Measurements from ENCODE around the gene PABPC3. TPM values are rescaled to one million over a fixed set of nuclear protein-coding genes. Genes with fewer than 3 reads are reported as not detected.

The PABPC3 gene
- total and polyA plus RNA-seq, 2 donors = 0.39 to 0.48 TPM

DNA sequence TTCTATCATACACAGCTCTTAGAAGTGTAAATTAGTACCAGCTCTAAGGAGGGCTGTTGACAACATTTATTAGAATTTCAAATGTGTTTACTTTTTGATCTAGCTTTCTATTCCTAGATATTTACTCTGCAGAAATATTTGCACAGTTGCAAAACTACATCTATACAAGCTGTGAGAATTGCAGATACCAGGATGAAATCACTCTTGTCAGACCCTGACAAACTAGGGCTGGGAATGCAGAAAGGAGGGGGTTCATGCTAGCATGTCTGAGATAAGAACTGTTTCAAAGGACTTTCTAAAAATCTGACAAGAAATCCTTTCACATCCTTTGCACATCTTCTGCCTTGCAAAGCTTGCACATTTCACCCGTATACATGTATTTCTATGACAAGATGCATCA, 11.8 kb upstream of the PABPC3 start:
- no peak overlapping the region for H3K27ac ChIP-seq (ENCODE audit: low read depth)
- H3K4me1 ChIP-seq (ENCODE audit: insufficient read depth) = no peaks in the 10 kb centered on the region
- no peak overlapping the region for H3K4me3 ChIP-seq (ENCODE audit: low read depth, low read length)
- H3K36me3 ChIP-seq (ENCODE audit: insufficient read depth) = no peaks in the 10 kb centered on the region
- no peak for DNase-seq (ENCODE audit: extremely low spot score)
- WGBS = 68% methylated on average over 1 of the region's 1 CpG

DNA sequence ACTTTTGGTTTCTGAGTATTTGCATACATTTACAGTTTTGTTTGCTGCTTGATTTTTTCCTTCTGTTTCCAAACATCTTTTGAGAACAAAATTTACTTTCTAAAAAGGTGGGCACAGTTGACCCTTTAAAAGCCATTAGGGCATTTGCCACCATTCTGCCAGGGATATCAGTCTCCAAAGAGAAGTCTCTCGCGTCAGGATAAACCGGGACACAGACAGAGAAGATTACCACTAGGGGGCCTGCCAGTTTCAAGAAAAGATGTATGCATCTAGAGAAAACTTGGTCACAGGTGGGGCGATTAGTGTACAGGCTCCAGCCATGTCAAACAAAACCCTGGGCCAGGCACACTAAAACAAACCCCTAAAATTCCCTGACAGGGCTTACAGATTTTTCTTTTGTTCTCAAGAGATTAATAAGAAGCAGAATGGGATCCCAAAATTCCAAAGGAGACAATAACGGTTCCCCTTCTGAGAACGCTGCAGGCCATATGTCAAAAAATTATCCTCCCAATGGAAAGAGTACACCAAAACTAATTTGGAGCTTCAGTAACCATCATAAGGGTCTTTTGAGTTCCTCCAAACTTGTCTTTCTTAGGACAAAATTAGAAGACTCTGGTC, 10.7 kb upstream of the PABPC3 start:
- Histone ChIP-seq H3K4me3 (ENCODE audit: low read depth, low read length) (no peak overlapping the region), H3K27ac (ENCODE audit: low read depth) (no peak overlapping the region), H3K36me3 (ENCODE audit: insufficient read depth) (no peaks in the 10 kb centered on the region), H3K4me1 (ENCODE audit: insufficient read depth) (no peaks in the 10 kb centered on the region)
- WGBS = 40% methylated on average over 6 of the region's 6 CpGs
- DNase-seq (ENCODE audit: extremely low spot score) = no peak

DNA sequence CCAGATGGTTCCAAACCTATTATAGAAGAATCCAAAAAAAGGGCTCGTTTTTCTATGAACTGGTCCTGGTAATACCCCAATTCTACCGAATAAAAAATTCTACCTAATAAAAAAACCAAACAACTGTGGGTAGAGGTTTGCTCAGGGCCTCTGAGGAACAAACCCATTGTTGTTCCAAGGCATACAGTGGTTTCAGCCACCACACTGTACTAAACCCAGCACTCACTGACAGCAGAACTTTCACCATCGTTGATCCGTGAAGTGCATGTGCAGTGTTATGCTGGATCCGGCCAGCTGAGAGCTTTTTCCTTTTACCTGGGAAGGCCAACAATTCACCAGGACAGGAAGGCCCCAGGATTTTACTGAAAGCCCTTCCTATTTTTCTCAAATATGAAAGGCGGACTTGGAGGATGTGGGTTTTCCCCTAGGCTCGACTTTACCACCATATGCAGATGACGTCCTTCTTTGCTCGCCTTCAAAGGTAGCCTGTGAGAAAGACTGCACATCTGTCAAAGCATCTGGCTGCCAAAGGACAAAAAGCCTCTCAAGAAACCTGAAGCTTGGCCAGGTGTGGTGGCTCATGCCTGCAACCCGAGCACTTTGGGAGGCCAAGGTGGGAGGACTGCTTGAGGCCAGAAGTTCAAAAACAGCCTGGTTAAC, 7.2 kb upstream of the PABPC3 start:
- H3K4me3 ChIP-seq (ENCODE audit: low read depth, low read length) = no peak overlapping the region
- no peak for DNase-seq (ENCODE audit: extremely low spot score)
- no peaks in the 10 kb centered on the region for H3K36me3 ChIP-seq (ENCODE audit: insufficient read depth)
- 81% methylated on average over 10 of the region's 10 CpGs for WGBS
- no peaks in the 10 kb centered on the region for H3K4me1 ChIP-seq (ENCODE audit: insufficient read depth)
- H3K27ac ChIP-seq (ENCODE audit: low read depth) = no peak overlapping the region

DNA sequence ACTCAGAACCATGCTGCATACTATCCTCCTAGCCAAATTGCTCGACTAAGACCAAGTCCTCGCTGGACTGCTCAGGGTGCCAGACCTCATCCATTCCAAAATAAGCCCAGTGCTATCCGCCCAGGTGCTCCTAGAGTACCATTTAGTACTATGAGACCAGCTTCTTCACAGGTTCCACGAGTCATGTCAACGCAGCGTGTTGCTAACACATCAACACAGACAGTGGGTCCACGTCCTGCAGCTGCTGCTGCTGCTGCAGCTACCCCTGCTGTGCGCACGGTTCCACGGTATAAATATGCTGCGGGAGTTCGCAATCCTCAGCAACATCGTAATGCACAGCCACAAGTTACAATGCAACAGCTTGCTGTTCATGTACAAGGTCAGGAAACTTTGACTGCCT, 1.5 kb downstream of the PABPC3 start:
- DNase-seq (ENCODE audit: extremely low spot score) = no peak
- WGBS = 89% methylated on average over 13 of the region's 13 CpGs
- no peak overlapping the region for H3K27ac ChIP-seq (ENCODE audit: low read depth)
- no peaks in the 10 kb centered on the region for H3K36me3 ChIP-seq (ENCODE audit: insufficient read depth)
- no peaks in the 10 kb centered on the region for H3K4me1 ChIP-seq (ENCODE audit: insufficient read depth)
- H3K4me3 ChIP-seq (ENCODE audit: low read depth, low read length) = no peak overlapping the region

DNA sequence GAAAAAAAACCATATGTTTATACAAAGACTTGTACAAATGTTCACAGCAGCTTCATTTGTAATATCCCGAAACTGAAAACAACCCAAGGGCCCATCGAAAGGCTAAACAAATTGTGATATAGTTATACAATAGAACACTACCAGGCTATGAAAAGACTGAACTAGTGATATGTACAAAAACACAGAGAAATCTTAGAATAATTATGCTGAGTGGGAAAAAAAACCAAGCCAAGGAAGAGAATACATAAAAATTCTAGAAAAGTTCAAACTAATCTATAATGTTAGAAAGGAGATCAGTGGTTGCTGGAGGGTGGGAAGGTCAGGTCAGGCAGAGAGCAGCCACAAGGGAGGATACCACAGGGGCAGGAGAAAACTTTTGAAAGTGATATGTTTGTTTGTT, 7.8 kb downstream of the PABPC3 start:
- H3K27ac ChIP-seq (ENCODE audit: low read depth) = no peak overlapping the region
- H3K4me3 ChIP-seq (ENCODE audit: low read depth, low read length) = no peak overlapping the region
- no peaks in the 10 kb centered on the region for H3K36me3 ChIP-seq (ENCODE audit: insufficient read depth)
- no peaks in the 10 kb centered on the region for H3K4me1 ChIP-seq (ENCODE audit: insufficient read depth)
- 88% methylated on average over 2 of the region's 2 CpGs for WGBS
- DNase-seq (ENCODE audit: extremely low spot score) = no peak

DNA sequence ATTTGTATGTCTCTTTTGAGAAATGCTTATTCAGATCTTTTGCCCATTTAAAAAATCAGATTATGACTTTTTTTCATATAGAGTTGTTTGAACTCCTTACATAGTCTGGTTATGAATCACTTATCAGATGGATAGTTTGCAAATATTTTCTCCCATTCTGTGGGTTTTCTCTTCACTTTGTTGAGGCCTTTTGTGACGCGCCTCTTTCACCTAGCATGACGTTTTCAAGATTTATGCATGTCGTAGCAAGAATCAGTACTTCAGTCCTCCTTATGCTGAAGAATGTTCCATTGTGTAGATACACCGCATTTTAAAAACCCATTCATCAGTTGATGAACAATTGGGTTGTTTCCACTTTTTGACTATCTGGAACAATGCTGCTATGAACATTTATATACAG, 13.4 kb downstream of the PABPC3 start:
- Histone ChIP-seq H3K36me3 (ENCODE audit: insufficient read depth) (no peaks in the 10 kb centered on the region), H3K27ac (ENCODE audit: low read depth) (no peak overlapping the region), H3K4me3 (ENCODE audit: low read depth, low read length) (no peak overlapping the region), H3K4me1 (ENCODE audit: insufficient read depth) (no peaks in the 10 kb centered on the region)
- 89% methylated on average over 5 of the region's 5 CpGs for WGBS
- DNase-seq (ENCODE audit: extremely low spot score) = no peak

DNA sequence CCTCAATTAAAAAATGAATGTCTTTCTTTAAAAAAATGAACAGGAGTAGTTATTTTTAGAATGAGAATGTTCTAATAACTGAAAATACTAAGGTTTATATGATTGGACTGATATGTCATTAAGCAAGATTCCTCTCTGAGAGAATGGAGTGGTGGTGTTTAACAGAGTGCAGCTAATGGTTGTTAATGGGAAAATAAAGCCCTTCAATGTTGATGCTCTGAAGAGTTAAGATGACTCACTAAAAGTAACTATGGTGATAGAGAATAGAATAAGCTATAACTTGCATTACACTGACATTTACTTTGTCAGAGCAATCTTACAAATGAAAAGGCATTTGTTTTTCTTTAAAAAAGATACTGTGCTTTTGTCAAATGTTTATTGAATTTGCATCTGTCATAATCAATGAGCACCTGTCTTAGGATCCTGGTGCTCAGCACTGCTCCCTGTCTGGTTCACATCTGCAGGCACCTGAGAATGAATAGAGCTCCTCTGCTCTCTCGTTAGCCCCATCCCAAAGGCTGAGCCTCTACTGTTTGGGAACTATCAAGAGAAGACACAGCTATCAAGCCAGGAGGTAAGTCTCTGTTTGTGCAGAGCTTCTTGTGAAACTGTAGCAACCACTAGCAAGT, 15.1 kb downstream of the PABPC3 start:
- H3K36me3 ChIP-seq (ENCODE audit: insufficient read depth) = no peaks in the 10 kb centered on the region
- no peak overlapping the region for H3K4me3 ChIP-seq (ENCODE audit: low read depth, low read length)
- WGBS = 28% methylated on average over 1 of the region's 1 CpG
- DNase-seq (ENCODE audit: extremely low spot score) = no peak
- no peak overlapping the region for H3K27ac ChIP-seq (ENCODE audit: low read depth)
- no peaks in the 10 kb centered on the region for H3K4me1 ChIP-seq (ENCODE audit: insufficient read depth)

DNA sequence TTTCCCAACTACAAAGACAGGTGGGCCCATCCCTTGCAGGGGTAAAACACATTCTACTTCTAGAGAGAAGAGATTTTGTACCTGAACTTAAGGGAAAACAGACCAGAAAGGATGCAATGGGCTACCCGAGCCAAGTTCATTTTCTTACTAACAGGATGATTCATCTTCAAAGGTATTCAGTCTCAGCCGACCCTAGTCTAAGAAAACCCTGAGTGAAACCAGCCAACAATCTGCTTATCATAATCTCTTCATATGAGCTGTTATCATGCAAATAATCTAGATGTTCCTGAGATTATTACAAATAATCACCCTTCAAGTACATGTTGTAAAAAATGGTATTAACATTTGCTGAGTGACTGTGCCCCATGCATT, 15.6 kb downstream of the PABPC3 start:
- H3K36me3 ChIP-seq (ENCODE audit: insufficient read depth) = no peaks in the 10 kb centered on the region
- no peak overlapping the region for H3K4me3 ChIP-seq (ENCODE audit: low read depth, low read length)
- WGBS = 25% methylated on average over 2 of the region's 2 CpGs
- no peak overlapping the region for H3K27ac ChIP-seq (ENCODE audit: low read depth)
- DNase-seq (ENCODE audit: extremely low spot score) = no peak
- H3K4me1 ChIP-seq (ENCODE audit: insufficient read depth) = no peaks in the 10 kb centered on the region

DNA sequence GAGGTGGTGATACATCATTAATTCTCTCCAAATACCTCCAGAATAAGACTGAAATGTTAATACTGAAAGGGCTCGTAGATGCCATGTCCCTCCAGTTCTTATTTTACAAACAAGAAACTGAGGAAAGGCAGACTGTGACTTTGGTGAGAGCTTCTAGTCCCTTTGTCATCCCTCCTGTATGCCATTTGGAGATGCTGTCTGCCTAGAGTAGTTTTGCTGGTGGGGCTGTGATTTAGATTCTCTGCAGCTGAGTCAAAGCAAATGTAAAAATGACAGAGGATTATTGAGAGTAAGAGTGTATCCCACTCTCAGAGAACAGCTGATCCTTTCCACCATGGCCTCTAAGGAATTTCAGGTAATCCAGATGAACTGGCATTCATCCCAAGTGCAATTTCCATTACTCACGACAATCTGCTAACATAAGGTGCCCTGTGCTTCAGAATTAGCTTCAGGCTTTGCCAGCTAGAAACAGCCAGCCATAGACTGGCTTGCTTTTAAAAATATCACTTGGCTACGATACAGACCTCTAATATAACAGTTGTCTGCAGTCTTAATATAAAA, 16.8 kb downstream of the PABPC3 start:
- H3K4me3 ChIP-seq (ENCODE audit: low read depth, low read length) = no peak overlapping the region
- H3K27ac ChIP-seq (ENCODE audit: low read depth) = no peak overlapping the region
- no peaks in the 10 kb centered on the region for H3K4me1 ChIP-seq (ENCODE audit: insufficient read depth)
- no peak for DNase-seq (ENCODE audit: extremely low spot score)
- 55% methylated on average over 3 of the region's 3 CpGs for WGBS
- no peaks in the 10 kb centered on the region for H3K36me3 ChIP-seq (ENCODE audit: insufficient read depth)

DNA sequence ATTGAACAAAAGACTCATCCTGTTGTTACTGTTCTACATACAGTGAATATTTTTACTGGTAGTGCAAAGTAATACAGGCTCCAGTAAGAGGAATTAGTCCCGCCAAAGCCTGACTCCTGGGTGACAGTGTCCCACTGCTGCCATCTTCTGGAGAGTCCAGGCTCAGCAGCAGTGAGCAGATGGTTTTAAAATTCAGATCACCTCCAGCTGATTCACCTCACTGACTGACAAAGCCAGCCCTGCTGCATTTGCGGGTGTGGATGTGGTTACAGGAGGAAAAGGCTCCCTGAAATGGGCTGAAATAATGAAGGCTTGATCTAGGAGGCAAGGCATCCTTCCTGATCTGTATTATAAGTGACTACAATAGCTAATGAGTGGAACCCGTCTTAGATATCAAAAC, 18.3 kb downstream of the PABPC3 start:
- no peaks in the 10 kb centered on the region for H3K4me1 ChIP-seq (ENCODE audit: insufficient read depth)
- 23% methylated on average over 3 of the region's 3 CpGs for WGBS
- no peak overlapping the region for H3K27ac ChIP-seq (ENCODE audit: low read depth)
- peak; percentile 29 for DNase-seq (ENCODE audit: extremely low spot score)
- no peaks in the 10 kb centered on the region for H3K36me3 ChIP-seq (ENCODE audit: insufficient read depth)
- no peak overlapping the region for H3K4me3 ChIP-seq (ENCODE audit: low read depth, low read length)

DNA sequence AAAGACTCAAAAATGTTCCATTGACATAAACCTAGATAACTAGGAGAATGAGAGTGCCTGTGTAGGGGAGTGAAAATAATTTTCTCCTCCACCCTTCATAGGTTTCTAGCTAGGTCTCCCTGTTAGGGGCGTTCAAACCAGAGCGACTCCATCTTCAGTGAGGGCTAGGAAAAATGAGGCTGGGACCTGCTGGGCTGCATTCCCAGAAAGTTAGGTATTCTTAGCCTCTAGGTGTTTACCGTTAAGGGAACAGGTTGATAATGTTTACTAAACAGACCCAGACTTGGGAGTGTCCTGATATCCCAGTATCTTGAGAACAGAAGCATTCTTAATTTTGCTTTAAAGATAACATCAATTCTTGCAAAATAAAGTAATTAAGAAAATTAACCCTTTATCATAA, 20.1 kb downstream of the PABPC3 start:
- no peaks in the 10 kb centered on the region for H3K4me1 ChIP-seq (ENCODE audit: insufficient read depth)
- no peak for DNase-seq (ENCODE audit: extremely low spot score)
- H3K4me3 ChIP-seq (ENCODE audit: low read depth, low read length) = no peak overlapping the region
- H3K36me3 ChIP-seq (ENCODE audit: insufficient read depth) = no peaks in the 10 kb centered on the region
- H3K27ac ChIP-seq (ENCODE audit: low read depth) = no peak overlapping the region
- 62% methylated on average over 3 of the region's 3 CpGs for WGBS

DNA sequence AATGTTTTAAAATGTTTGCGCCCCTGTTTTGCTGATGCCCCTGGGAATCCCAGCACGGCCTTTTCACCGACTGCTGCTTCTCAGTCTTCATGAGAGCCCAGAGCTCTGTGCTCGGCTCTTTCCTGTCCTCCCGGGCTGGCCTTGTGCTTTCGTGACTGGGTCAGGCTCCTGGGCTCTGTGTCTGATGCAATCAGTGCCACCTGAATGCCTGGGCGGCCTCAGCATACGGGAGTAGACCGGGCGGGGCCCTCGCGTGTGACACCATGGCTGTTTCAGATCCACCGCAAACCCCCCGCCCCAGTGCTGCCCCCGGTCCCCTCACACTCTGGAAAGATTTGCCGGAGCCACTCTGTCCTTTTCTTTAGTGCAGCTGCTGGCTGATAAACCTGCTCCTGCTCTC, 21.4 kb downstream of the PABPC3 start:
- 80% methylated on average over 16 of the region's 16 CpGs for WGBS
- DNase-seq (ENCODE audit: extremely low spot score) = no peak
- no peak overlapping the region for H3K27ac ChIP-seq (ENCODE audit: low read depth)
- H3K4me1 ChIP-seq (ENCODE audit: insufficient read depth) = no peaks in the 10 kb centered on the region
- H3K36me3 ChIP-seq (ENCODE audit: insufficient read depth) = no peaks in the 10 kb centered on the region
- no peak overlapping the region for H3K4me3 ChIP-seq (ENCODE audit: low read depth, low read length)

DNA sequence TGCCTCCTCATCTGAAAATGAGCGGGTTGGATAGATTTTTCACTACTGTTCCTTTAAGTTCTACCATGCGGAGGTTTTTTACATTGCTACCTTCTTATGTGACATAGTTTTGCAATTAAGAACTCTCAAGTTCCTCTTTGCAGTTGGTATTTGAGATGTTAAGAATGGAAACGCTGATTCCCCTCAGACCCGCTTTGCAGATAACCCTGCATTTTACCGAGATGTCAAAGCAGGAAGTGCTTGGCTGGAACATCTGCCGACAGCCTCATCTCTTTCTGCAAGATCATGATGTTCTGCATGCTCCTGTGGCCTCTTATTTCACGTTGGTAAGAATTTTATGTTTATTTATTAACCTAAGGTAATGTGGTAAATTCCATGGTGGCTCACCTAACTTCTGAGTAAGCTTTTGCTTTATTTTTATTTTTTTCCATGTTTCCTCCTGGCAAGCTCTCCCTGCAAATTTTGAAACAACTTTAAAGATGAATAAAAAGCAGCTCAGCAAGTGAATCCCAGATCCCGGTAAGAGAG, 22.5 kb downstream of the PABPC3 start:
- H3K4me1 ChIP-seq (ENCODE audit: insufficient read depth) = no peaks in the 10 kb centered on the region
- 33% methylated on average over 8 of the region's 8 CpGs for WGBS
- no peak for DNase-seq (ENCODE audit: extremely low spot score)
- no peak overlapping the region for H3K4me3 ChIP-seq (ENCODE audit: low read depth, low read length)
- no peak overlapping the region for H3K27ac ChIP-seq (ENCODE audit: low read depth)
- no peaks in the 10 kb centered on the region for H3K36me3 ChIP-seq (ENCODE audit: insufficient read depth)

DNA sequence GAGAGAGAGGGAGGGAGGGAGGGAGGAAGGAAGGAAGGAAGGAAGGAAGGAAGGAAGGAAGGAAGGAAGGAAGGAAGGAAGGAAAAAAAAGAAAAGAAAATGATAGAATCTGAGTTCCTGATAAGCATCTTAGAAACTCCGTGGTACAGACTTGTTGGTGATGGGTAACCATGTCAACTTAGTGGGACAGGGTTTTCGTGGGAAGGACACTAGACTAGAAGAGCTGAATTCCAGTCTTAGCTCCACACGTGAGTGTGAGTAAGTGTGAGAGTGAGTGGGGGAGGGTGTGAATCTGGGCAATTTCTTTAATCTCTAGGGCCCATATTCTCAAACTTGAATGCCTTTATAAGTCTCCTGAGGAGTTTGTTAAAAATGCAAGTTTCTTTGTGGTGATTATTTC, 35.0 kb downstream of the PABPC3 start:
- 49% methylated on average over 3 of the region's 3 CpGs for WGBS
- DNase-seq (ENCODE audit: extremely low spot score) = no peak
- Histone ChIP-seq H3K4me1 (ENCODE audit: insufficient read depth) (no peaks in the 10 kb centered on the region), H3K4me3 (ENCODE audit: low read depth, low read length) (no peak overlapping the region), H3K27ac (ENCODE audit: low read depth) (no peak overlapping the region), H3K36me3 (ENCODE audit: insufficient read depth) (no peaks in the 10 kb centered on the region)

All from urinary bladder (tissue), 4 donors.